Breast epithelium (tissue), 3 donors: Measurements from ENCODE around the gene CNOT11.

Experiments
- CTCF ChIP-seq, 3 donors: fragments of 450-650 bp; IDR thresholded peaks; one replicate each; pipeline ENCODE4 v1.5.1; 2016 to 2017; ENCODE audit warnings: antibody characterized with exemption in 3 of 3, mild to moderate bottlenecking in 3 of 3, moderate library complexity in 3 of 3
- POLR2A ChIP-seq: fragments of 450-650 bp; IDR thresholded peaks from one replicate; pipeline ENCODE4 v1.6.1; 2016; ENCODE audit warnings: antibody characterized with exemption, mild to moderate bottlenecking, moderate library complexity
- POLR2AphosphoS5 ChIP-seq, 3 donors: sonication (generic); formaldehyde crosslinking; IDR thresholded peaks; one replicate each; pipeline ENCODE4 v1.6.1; 2017; ENCODE audit warnings: antibody characterized with exemption in 3 of 3

- no peak for TF ChIP-seq CTCF (IDR thresholded peaks at IDR 0.05)
- TF ChIP-seq POLR2A = no peak
- TF ChIP-seq POLR2AphosphoS5 (IDR thresholded peaks at IDR 0.05) = no peak
Measured at GRCh38 chr2:101249826-101250225, 2.9 kb upstream of the CNOT11 start.
